PC-3 (cell line): ENCODE data around the gene PTH1R. TPM values are rescaled to one million over a fixed set of nuclear protein-coding genes. Genes with fewer than 3 reads are reported as not detected.

Source experiments
- ATAC-seq: fragments of 200-7000 bp; cut with Tn5 transposase; 2 replicates; pipeline ENCODE4 v1.9.1; 2020; ENCODE audit warnings: mild to moderate bottlenecking, moderate library complexity
- BruUV-seq: library from RNA; stranded (reverse); fragments of 400-500 nt; replicated peaks from 2 replicates; lab custom pipeline; 2021; lab: Mats Ljungman, UMichigan
- CTCF ChIA-PET: fragments of 300-600 bp; sonication (Branson Sonifier 250); formaldehyde crosslinking; loops from one replicate; lab custom pipeline; 2022; ENCODE audit warnings: antibody characterized with exemption; lab: Charles Lee
- POLR2A ChIA-PET: fragments of 300-600 bp; sonication (Branson Sonifier 250); formaldehyde crosslinking; loops from one replicate; lab custom pipeline; 2022; ENCODE audit warnings: antibody characterized with exemption; ENCODE audit not compliant: unreplicated experiment; lab: Charles Lee
- DNase-seq: peaks from one replicate; pipeline ENCODE4 v3.0.0-alpha.2; 2015
- H2AFZ ChIP-seq: fragments of 300-600 bp; sonication (generic); 2 replicates; pipeline ENCODE4 v1.6.0; 2016; ENCODE audit warnings: antibody characterized with exemption, low read length
- H3F3A ChIP-seq: fragments of 300-600 bp; sonication (generic); one replicate; pipeline ENCODE4 v1.6.0; 2017; ENCODE audit warnings: antibody characterized with exemption, low read length, control low read depth, mild to moderate bottlenecking; ENCODE audit not compliant: unreplicated experiment
- H3K27ac ChIP-seq: fragments of 300-600 bp; sonication (generic); 2 replicates; pipeline ENCODE4 v1.5.1; 2016; ENCODE audit warnings: mild to moderate bottlenecking, low read length
- H3K27me3 ChIP-seq: fragments of 300-600 bp; sonication (generic); 2 replicates; pipeline ENCODE4 v1.6.1; 2016; ENCODE audit warnings: low read length, mixed read lengths
- H3K36me3 ChIP-seq: fragments of 300-600 bp; sonication (generic); 2 replicates; pipeline ENCODE4 v1.6.1; 2016; ENCODE audit warnings: low read depth, mixed run types, low read length, mixed read lengths
- H3K4me1 ChIP-seq: fragments of 300-600 bp; sonication (generic); 2 replicates; pipeline ENCODE4 v1.5.1; 2016; ENCODE audit warnings: low read length; ENCODE audit not compliant: insufficient read depth
- H3K4me2 ChIP-seq: fragments of 300-600 bp; sonication (generic); 2 replicates; pipeline ENCODE4 v1.6.0; 2016; ENCODE audit warnings: low read length
- H3K4me3 ChIP-seq: fragments of 300-600 bp; sonication (generic); 2 replicates; pipeline ENCODE4 v1.5.1; 2016; ENCODE audit warnings: mild to moderate bottlenecking, low read length, mixed read lengths
- H3K79me2 ChIP-seq: fragments of 300-600 bp; sonication (generic); 2 replicates; pipeline ENCODE4 v1.6.1; 2017; ENCODE audit warnings: low read length, mixed read lengths
- H3K9ac ChIP-seq: fragments of 300-600 bp; sonication (generic); 2 replicates; pipeline ENCODE4 v1.6.0; 2016; ENCODE audit warnings: mild to moderate bottlenecking, low read length
- H3K9me2 ChIP-seq: fragments of 300-600 bp; sonication (generic); replicated peaks from 2 replicates; pipeline ENCODE4 v1.6.1; 2016; ENCODE audit warnings: mixed run types, low read length, mixed read lengths
- H3K9me3 ChIP-seq: fragments of 300-600 bp; sonication (generic); 2 replicates; pipeline ENCODE4 v1.6.1; 2016; ENCODE audit warnings: low read length, mixed read lengths
- H4K20me1 ChIP-seq: fragments of 300-600 bp; sonication (generic); 2 replicates; pipeline ENCODE4 v1.6.1; 2016; ENCODE audit warnings: low read length, mixed read lengths
- EZH2 ChIP-seq: fragments of 300-600 bp; sonication (generic); IDR thresholded peaks from one replicate; pipeline ENCODE4 v1.6.1; 2017; ENCODE audit warnings: antibody characterized with exemption, mild to moderate bottlenecking, low read length; ENCODE audit not compliant: unreplicated experiment
- EZH2phosphoT487 ChIP-seq: fragments of 300-600 bp; sonication (generic); IDR thresholded peaks from 2 replicates; pipeline ENCODE4 v1.6.1; 2018; ENCODE audit warnings: mild to moderate bottlenecking, antibody characterized with exemption, low read length, borderline replicate concordance
- intact Hi-C: fragments of 100-400 bp; cut with micrococcal nuclease; formaldehyde crosslinking; loops from 2 replicates; pipeline ENCODE4 v1.9.0; 2023
- total RNA-seq: library from RNA; depleted of rRNA; stranded (reverse); fragments of >200 nt; gene quantifications from 2 replicates; pipeline ENCODE4 v1.2.3, GENCODE V29; 2014
- TF ChIP-seq, protein P1 (sequence below): fragments of 300-600 bp; sonication (generic); conservative IDR thresholded peaks from 2 replicates; pipeline ENCODE4 v1.5.1; 2017; ENCODE audit warnings: antibody characterized with exemption, low read depth, mild to moderate bottlenecking, low read length

PTH1R gene
- total RNA-seq, 1 experiment from 2014 or later, result not detected

DNA sequence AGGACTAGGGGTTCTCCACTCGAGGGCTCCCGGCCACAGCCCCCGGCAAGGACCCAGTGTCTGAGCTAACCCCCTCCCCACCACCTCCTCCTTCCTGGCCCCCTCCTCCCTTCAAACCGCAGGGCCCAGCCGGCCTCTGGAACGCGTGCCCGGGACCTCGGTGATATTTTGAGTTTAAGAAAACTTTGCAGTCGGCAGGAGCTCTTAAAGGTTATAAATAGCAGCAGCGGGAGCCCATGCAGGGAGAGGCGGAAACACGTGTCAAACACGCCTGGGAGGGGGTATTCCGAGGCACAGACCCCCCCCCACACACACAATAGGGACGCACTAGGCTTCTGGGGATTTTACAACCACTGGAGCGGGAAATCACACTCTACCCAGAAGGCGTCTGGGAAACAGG, 3.1 kb upstream of the PTH1R start:
- Histone ChIP-seq H3K4me1 (no peaks in the 10 kb centered on the region), H4K20me1 (no peaks in the 10 kb centered on the region), H2AFZ (no peak overlapping the region), H3K36me3 (no peaks in the 10 kb centered on the region), H3K9me3 (no peaks in the 10 kb centered on the region), H3K4me2 (no peak overlapping the region), H3K9ac (no peak overlapping the region), H3K27ac (no peak overlapping the region), H3K27me3 (no peaks in the 10 kb centered on the region), H3K79me2 (no peaks in the 10 kb centered on the region), H3K4me3 (no peak overlapping the region), H3F3A (no peaks in the 10 kb centered on the region), H3K9me2 (no peaks in the 10 kb centered on the region)
- TF ChIP-seq, protein P1, sequence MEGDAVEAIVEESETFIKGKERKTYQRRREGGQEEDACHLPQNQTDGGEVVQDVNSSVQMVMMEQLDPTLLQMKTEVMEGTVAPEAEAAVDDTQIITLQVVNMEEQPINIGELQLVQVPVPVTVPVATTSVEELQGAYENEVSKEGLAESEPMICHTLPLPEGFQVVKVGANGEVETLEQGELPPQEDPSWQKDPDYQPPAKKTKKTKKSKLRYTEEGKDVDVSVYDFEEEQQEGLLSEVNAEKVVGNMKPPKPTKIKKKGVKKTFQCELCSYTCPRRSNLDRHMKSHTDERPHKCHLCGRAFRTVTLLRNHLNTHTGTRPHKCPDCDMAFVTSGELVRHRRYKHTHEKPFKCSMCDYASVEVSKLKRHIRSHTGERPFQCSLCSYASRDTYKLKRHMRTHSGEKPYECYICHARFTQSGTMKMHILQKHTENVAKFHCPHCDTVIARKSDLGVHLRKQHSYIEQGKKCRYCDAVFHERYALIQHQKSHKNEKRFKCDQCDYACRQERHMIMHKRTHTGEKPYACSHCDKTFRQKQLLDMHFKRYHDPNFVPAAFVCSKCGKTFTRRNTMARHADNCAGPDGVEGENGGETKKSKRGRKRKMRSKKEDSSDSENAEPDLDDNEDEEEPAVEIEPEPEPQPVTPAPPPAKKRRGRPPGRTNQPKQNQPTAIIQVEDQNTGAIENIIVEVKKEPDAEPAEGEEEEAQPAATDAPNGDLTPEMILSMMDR, result no peak
- TF ChIP-seq EZH2 (no peak), EZH2phosphoT487 (no peak)
- DNase-seq (no peak), ATAC-seq (no peak)
- ChIA-PET CTCF (no interaction called here), POLR2A (no interaction called here)
- no TSS peak for BruUV-seq
- intact Hi-C loops, result no loop called here

DNA sequence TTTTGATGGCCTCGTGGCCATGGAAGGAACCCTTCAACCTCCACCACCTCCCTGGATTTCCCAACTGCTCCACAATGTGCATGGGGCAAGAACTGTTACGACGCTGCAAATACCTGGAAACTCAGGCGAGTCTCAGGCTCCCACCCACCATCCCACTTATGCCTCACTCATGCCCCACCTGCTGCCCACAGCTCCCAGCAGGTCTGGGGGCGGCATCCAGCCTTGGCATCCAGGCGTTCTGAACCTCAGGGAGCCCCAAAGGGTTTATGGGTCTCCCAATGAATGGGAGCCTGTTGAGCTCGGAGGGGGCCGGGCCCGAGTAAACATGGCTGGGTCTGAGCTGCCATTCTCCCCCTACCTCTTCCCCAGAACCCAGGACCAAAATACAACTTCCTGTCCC, 2.0 kb upstream of the PTH1R start:
- intact Hi-C loops, result no loop called here
- no peak overlapping the region for H3K27ac ChIP-seq
- no peaks in the 10 kb centered on the region for H3K9me3 ChIP-seq
- no peaks in the 10 kb centered on the region for H3F3A ChIP-seq
- H3K4me1 ChIP-seq, result no peaks in the 10 kb centered on the region
- DNase-seq (no peak), ATAC-seq (no peak)
- H3K4me2 ChIP-seq, result no peak overlapping the region
- no peaks in the 10 kb centered on the region for H3K79me2 ChIP-seq
- no peak overlapping the region for H2AFZ ChIP-seq
- H3K9ac ChIP-seq, result no peak overlapping the region
- no peak overlapping the region for H3K4me3 ChIP-seq
- POLR2A ChIA-PET, result no interaction called here
- no peaks in the 10 kb centered on the region for H3K27me3 ChIP-seq
- TF ChIP-seq, protein P1, result no peak
- TF ChIP-seq EZH2phosphoT487 (no peak), EZH2 (no peak)
- BruUV-seq, result no TSS peak
- no peaks in the 10 kb centered on the region for H3K9me2 ChIP-seq
- no peaks in the 10 kb centered on the region for H3K36me3 ChIP-seq
- H4K20me1 ChIP-seq, result no peaks in the 10 kb centered on the region
- CTCF ChIA-PET, result no interaction called here

DNA sequence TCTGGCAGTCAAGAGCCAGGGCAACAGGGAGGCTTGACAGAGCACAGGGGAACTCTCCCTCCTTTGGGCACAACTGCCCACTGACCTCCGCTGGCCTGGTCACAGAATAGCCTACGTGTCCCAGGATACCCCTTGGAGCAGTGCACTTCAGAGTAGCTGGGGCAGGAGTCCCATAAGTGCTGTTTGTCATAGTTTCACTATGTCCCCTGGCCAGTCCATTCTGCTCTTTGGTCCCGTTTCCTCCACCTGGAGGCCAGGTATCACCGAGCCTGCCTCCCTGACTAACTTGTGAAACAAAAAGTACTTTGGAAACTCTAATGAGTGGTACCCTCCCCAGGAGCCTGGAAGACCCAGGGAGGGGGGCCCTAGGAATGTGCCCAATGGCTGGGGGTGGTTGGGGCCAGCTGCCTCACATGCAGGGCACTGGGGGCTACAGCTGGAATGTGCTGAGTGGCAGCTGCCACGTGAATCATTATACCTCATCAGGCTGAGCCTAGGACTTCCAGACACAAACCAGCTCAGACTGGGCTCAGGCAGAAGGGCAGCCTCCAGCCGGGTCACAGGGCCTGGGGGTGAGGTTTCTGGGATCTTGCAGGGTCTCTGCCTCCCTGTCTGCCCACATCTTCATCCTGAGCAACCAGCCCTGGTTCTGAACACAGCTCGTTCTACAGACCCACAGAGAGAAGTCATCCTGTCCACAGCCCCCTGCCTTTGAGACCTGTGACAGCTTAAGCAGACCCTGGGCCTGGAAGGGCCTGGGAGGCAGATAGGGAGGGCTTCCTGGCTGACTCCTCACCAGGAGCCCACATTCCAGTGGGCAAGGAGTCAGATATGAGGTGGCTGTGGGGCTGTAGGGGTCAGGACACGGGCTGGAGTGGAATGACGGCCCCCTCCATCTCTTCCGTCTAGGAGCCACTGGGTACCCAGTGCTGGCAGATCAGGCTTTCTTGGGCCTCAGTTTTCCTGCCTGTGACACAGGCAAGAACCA, 914 bp upstream of the PTH1R start:
- peaks cover 7% of the 10 kb centered on the region for H3K27me3 ChIP-seq
- DNase-seq, result no peak
- CTCF ChIA-PET, result no interaction called here
- H3K9ac ChIP-seq, result no peak overlapping the region
- no peak overlapping the region for H3K27ac ChIP-seq
- TF ChIP-seq EZH2, result no peak
- no peak overlapping the region for H3K4me3 ChIP-seq
- no peaks in the 10 kb centered on the region for H3K9me2 ChIP-seq
- intact Hi-C loops, result no loop called here
- H3K4me1 ChIP-seq, result no peaks in the 10 kb centered on the region
- POLR2A ChIA-PET, result no interaction called here
- BruUV-seq, result no TSS peak
- H3K79me2 ChIP-seq, result no peaks in the 10 kb centered on the region
- H3K36me3 ChIP-seq, result no peaks in the 10 kb centered on the region
- no peak for ATAC-seq
- no peaks in the 10 kb centered on the region for H4K20me1 ChIP-seq
- no peaks in the 10 kb centered on the region for H3K9me3 ChIP-seq
- H2AFZ ChIP-seq, result no peak overlapping the region
- H3K4me2 ChIP-seq, result no peak overlapping the region
- no peaks in the 10 kb centered on the region for H3F3A ChIP-seq
